ENCODE measurements around the gene GPR180.

DNA sequence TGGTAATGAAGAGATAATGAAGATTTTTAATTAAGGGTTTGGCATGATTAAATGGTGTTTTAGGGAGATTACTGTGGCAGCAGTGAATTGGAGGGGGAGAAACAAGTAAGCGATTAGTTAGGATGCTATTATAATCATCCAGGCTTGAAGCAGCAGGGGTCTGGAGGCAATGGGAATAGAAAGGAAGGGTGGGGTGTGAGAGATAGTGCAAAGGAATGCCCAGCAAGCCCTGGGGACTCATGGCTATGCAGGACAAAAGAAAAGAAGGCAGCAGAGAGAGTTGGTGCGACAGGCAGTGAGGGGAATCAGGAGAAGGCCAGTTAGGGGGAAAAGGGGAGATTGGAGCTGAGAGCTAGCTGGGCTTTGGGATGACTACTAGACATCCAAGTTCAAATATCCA is 76.1 kb downstream of the GPR180 start:
- TF ChIP-seq POLR2A (IDR thresholded peaks at IDR 0.05; ENCODE audit: low read length) (no peak), GATA1 (IDR thresholded peaks at IDR 0.05; ENCODE audit: low read depth, low read length) (no peak)

Measured in erythroblast (primary cell).